OCI-LY7 (cell line): ENCODE measurements around the gene GPR63.

Source experiments
- CTCF ChIP-seq: fragments of 200-600 bp; sonication (generic); conservative IDR thresholded peaks from 2 replicates; pipeline ENCODE4 v1.5.1; 2014; ENCODE audit warnings: mild to moderate bottlenecking, antibody characterized with exemption, low read length, moderate library complexity, mixed read lengths
- EZH2phosphoT487 ChIP-seq: fragments of 200-600 bp; sonication (generic); IDR thresholded peaks from 2 replicates; pipeline ENCODE4 v1.6.1; 2018; ENCODE audit warnings: low read depth, borderline replicate concordance, mild to moderate bottlenecking, mixed run types, antibody characterized with exemption, low read length, moderate library complexity, mixed read lengths

- no peak for TF ChIP-seq CTCF
- no peak for TF ChIP-seq EZH2phosphoT487
Measured at GRCh38 chr6:96852605-96853004, 15.3 kb upstream of the GPR63 start.
